H1 (cell line): ENCODE measurements around the gene MBP.

Experiments used
- CEBPB ChIP-seq: IDR thresholded peaks from 2 replicates; pipeline ENCODE4 v1.6.1; 2012; ENCODE audit warnings: low read depth, low read length
- CTCF ChIP-seq, 3 experiments: IDR thresholded peaks; 1 replicate in 2 of 3; 2 replicates in 1 of 3; pipeline versions ENCODE4 v1.5.1 to v1.6.1; 2011; ENCODE audit warnings: low read length in 3 of 3, mild to moderate bottlenecking in 3 of 3, inconsistent platforms in 2 of 3, low read depth in 1 of 3, moderate library complexity in 1 of 3; ENCODE audit not compliant: insufficient read depth in 1 of 3; ENCODE audit errors: control extremely low read depth in 1 of 3
- MAFK ChIP-seq: IDR thresholded peaks from 2 replicates; pipeline ENCODE4 v1.6.1; 2012; ENCODE audit warnings: low read depth, mild to moderate bottlenecking, improper control_type of control experiment, low read length
- POU5F1 ChIP-seq: IDR thresholded peaks from 2 replicates; pipeline ENCODE4 v1.6.1; 2011; ENCODE audit warnings: low read depth, mild to moderate bottlenecking, low read length, moderate library complexity
- TEAD4 ChIP-seq: IDR thresholded peaks from 2 replicates; pipeline ENCODE4 v1.6.1; 2012; ENCODE audit warnings: low read depth, low read length, inconsistent platforms, mixed read lengths

GRCh38 chr18:77052983-77053309, 79.6 kb downstream of the MBP start:
- no peak for TF ChIP-seq POU5F1
- no peak for TF ChIP-seq MAFK
- no peak for TF ChIP-seq CTCF (IDR thresholded peaks at IDR 0.05; ENCODE audit: control extremely low read depth in 1 of 3, insufficient read depth in 1 of 3, low read depth in 1 of 3, low read length in 3 of 3)
- TF ChIP-seq TEAD4, result no peak
- no peak for TF ChIP-seq CEBPB
